HEK293 (cell line): Measurements from ENCODE around the gene RACGAP1.

Experiments used
- CTCF ChIP-seq: fragments of 450-650 bp; formaldehyde crosslinking; IDR thresholded peaks from 2 replicates; pipeline ENCODE4 v1.5.1; 2016; ENCODE audit warnings: missing biosample characterization, missing genetic modification characterization
- INSM2 ChIP-seq: fragments of 450-650 bp; formaldehyde crosslinking; IDR thresholded peaks from 2 replicates; pipeline ENCODE4 v1.5.1; 2016; ENCODE audit warnings: missing biosample characterization, missing genetic modification characterization
- PRDM1 ChIP-seq: fragments of 450-650 bp; formaldehyde crosslinking; IDR thresholded peaks from 2 replicates; pipeline ENCODE4; 2016; ENCODE audit warnings: missing biosample characterization, missing genetic modification characterization
- SALL2 ChIP-seq: fragments of 450-650 bp; formaldehyde crosslinking; IDR thresholded peaks from 2 replicates; pipeline ENCODE4 v1.5.0; 2017; ENCODE audit warnings: missing biosample characterization, mild to moderate bottlenecking, missing genetic modification characterization, borderline replicate concordance
- ZBTB20 ChIP-seq: fragments of 450-650 bp; formaldehyde crosslinking; IDR thresholded peaks from 2 replicates; pipeline ENCODE4 v1.5.1; 2016; ENCODE audit warnings: missing biosample characterization, missing genetic modification characterization
- ZNF10 ChIP-seq: fragments of 450-650 bp; formaldehyde crosslinking; IDR thresholded peaks from 2 replicates; pipeline ENCODE4 v1.5.1; 2017; ENCODE audit warnings: missing biosample characterization, missing genetic modification characterization
- ZNF501 ChIP-seq: fragments of 450-650 bp; formaldehyde crosslinking; IDR thresholded peaks from 2 replicates; pipeline ENCODE4 v1.5.1; 2016; ENCODE audit warnings: missing biosample characterization, missing genetic modification characterization
- ZNF510 ChIP-seq: fragments of 450-650 bp; formaldehyde crosslinking; IDR thresholded peaks from 2 replicates; pipeline ENCODE4 v1.5.1; 2018; ENCODE audit warnings: mild to moderate bottlenecking, missing genetic modification characterization, missing biosample characterization; ENCODE audit not compliant: insufficient replicate concordance
- ZNF521 ChIP-seq: fragments of 450-650 bp; formaldehyde crosslinking; IDR thresholded peaks from 2 replicates; pipeline ENCODE4 v1.5.1; 2017; ENCODE audit warnings: missing biosample characterization, mild to moderate bottlenecking, missing genetic modification characterization
- ZNF596 ChIP-seq: fragments of 450-650 bp; IDR thresholded peaks from 2 replicates; pipeline ENCODE4 v1.5.0; 2018; ENCODE audit warnings: missing biosample characterization, mild to moderate bottlenecking, missing genetic modification characterization, moderate library complexity
- ZNF707 ChIP-seq: fragments of 450-650 bp; formaldehyde crosslinking; IDR thresholded peaks from 2 replicates; pipeline ENCODE4 v1.5.1; 2016; ENCODE audit warnings: missing biosample characterization, missing genetic modification characterization
- ZNF747 ChIP-seq: fragments of 450-650 bp; formaldehyde crosslinking; IDR thresholded peaks from 2 replicates; pipeline ENCODE4 v1.5.1; 2016; ENCODE audit warnings: missing biosample characterization, missing genetic modification characterization
- ZNF76 ChIP-seq: fragments of 450-650 bp; formaldehyde crosslinking; IDR thresholded peaks from 2 replicates; pipeline ENCODE4; 2016; ENCODE audit warnings: low read depth, missing biosample characterization, missing genetic modification characterization, borderline replicate concordance
- TF ChIP-seq, protein P1 (sequence below): fragments of 450-650 bp; formaldehyde crosslinking; IDR thresholded peaks from 2 replicates; pipeline ENCODE4 v1.5.1; 2016; ENCODE audit warnings: missing biosample characterization, missing genetic modification characterization

DNA sequence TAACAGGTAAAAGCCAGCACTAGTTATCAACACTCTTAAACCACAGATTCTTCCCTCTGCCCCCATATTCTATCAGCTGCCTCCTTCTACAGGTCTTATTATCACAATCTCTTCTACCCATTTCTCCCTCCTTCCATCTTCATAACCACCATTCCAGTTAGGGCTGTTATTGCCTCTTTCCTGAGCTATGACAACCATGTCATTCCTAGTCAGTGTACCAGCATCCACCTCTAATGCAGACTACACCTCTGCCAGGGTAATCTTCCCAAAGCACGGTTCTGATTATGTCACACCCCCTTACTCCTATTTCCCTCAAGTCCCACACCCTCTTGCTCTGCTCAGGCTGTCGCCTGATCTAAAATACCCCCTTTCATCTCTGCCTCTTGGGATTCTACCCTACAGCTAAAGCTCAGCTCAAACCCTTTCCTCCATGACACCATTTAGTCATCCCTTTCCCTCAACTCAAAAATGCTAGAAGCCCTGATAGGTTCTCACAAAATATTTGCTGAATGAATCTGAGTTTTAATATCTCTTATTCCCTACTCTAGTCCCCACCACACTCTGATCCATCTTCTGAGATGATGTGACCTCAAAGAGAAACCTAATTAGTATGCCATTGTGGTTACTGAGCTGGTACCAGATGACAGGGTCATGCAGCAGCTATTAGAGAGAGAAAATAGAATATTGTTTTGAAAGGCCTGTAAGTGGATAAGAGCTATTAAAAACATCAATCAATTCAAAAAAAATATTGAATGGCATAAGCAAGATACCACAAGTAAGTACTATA, 11.7 kb downstream of the RACGAP1 start:
- TF ChIP-seq ZBTB20 (tag by site-specific recombination) (no peak), CTCF (tag by site-specific recombination) (no peak), ZNF510 (tag by site-specific recombination) (no peak), INSM2 (no peak), ZNF596 (tag by site-specific recombination) (no peak), SALL2 (tag by site-specific recombination) (no peak), ZNF521 (tag by site-specific recombination) (no peak), ZNF707 (tag by site-specific recombination) (no peak), PRDM1 (no peak), ZNF501 (tag by site-specific recombination) (no peak), ZNF10 (tag by site-specific recombination) (no peak), ZNF76 (tag by site-specific recombination) (no peak), ZNF747 (tag by site-specific recombination) (no peak)
- TF ChIP-seq, protein P1, sequence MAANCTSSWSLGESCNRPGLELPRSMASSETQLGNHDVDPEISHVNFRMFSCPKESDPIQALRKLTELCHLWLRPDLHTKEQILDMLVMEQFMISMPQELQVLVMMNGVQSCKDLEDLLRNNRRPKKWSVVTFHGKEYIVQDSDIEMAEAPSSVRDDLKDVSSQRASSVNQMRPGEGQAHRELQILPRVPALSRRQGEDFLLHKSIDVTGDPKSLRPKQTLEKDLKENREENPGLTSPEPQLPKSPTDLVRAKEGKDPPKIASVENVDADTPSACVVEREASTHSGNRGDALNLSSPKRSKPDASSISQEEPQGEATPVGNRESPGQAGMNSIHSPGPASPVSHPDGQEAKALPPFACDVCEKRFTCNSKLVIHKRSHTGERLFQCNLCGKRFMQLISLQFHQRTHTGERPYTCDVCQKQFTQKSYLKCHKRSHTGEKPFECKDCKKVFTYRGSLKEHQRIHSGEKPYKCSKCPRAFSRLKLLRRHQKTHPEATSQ: no peak
